GM18951 (cell line): ENCODE results near the gene USE1.

Source experiments
- POLR2A ChIP-seq: IDR thresholded peaks from 4 replicates; pipeline ENCODE4 v1.6.1; 2011; ENCODE audit warnings: mild to moderate bottlenecking; ENCODE audit not compliant: insufficient read length, insufficient read depth; ENCODE audit errors: extremely low read depth
- in situ Hi-C: fragments of 300-500 bp; cut with MboI; formaldehyde crosslinking; loops from one replicate; pipeline ENCODE4 v1.12.0; 2022; ENCODE audit warnings: low sequenced_read_pairs, mixed read lengths, inconsistent platforms; ENCODE audit not compliant: unreplicated experiment

USE1 gene

DNA sequence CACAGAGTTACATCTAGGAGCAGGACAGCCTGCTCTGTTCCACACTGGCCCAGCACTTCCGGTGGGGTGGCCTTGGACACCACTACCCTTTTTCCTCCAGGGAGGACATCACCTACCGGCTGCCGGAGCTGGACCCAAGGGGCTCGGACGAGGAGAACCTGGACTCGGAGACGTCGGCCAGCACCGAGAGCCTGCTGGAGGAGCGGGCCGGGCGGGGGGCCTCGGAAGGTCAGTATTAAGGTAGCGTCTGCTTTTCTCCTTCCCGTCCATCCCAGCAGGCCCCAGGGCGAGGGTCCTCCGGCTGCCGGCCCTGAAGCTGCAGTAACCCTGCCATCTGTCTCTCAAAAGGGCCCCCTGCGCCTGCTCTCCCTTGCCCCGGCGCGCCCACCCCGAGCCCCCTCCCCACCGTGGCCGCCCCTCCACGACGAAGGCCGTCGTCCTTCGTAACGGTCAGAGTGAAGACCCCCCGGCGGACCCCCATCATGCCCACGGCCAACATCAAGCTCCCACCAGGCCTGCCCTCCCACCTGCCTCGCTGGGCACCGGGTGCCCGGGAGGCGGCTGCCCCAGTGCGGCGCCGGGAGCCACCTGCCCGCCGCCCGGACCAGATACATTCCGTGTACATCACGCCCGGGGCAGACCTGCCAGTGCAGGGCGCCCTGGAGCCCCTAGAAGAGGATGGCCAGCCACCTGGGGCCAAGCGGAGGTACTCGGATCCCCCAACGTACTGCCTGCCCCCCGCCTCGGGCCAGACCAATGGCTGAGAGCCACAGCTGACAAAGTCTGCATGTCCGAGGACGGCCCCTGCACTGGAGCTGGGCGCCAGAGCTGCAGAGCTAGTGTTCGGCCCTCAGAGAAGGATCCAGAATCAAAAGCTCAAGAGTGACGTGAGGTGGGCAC is 3.4 kb upstream of the USE1 start:
- in situ Hi-C loops: no loop called here
- TF ChIP-seq POLR2A: no peak

DNA sequence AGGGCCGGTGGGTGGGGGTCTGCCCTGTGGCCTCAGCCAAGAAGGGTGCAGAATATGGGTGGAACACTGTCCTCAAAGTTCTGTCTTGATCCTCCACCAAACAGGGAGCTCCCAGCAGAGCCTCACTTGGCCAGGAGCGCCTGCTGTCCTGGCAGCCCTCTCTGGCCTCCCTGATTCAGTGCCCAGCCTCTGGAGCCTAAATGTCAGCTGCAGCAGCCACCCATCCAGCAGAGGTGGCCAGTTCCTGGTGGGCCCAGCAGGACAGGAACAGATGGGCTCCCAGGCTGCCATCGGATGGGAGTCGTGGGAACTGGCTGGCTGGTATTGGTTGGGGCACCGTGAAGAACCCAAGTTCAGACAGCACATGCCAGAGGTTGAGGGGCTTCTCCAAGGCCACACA is 1.8 kb upstream of the USE1 start:
- in situ Hi-C loops: no loop called here
- no peak for TF ChIP-seq POLR2A

DNA sequence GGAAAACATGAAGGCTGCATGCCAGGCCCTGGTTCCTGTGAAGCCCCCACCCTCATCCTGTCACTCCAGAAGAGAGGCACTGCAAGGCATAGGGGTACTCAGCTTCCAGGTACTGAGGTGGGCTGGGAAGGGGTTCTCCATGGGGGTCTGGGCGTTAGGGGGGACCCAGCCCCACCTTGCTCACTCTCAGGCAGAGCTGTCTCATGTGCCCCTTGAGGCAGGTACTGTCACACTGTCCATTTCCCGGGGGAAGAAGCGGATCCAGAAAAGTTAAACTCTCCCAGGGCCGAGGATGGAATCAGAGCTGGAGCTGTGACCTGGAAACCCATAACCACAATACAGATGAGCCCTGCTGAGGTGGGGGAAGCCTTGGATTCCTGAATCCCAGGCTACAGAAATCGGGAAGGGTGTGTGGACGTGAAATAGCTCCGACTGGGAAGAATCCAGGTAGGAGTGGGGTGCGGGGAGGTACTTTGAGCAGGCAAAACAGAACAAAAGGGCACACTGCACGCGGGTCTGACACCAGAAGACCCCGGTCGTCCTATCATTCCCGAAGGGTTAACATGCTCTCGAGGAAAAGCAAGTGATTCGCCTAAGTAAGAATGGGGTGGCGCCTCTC is 540 bp upstream of the USE1 start:
- in situ Hi-C loops: no loop called here
- no peak for TF ChIP-seq POLR2A

DNA sequence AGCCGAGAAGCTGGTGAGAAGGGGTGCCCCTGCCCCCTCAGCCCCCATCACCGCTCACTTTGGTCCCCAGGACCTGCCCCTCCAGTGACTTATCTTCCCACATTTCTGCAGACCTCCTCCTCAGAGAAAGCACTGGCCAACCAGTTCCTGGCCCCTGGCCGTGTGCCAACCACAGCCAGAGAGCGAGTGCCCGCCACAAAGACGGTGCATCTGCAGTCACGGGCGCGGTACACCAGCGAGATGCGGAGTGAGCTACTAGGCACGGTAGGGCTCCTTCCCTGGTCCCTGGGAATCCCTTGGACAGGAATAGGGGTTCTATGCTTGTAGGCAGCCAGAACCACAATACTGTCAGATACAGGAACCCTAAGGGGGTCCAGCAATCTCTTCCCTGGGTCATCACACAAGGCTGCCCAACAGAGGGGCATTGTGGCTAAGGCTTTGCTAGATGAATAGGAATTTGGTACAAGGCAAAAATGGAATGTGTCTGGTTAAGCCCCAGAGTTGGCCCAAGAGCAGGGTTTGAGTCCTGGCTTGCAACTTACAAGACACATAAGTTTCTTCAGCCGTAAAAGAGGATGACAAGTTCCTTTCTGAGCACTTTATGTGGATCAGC is 1.0 kb downstream of the USE1 start:
- no peak for TF ChIP-seq POLR2A
- in situ Hi-C loops: no loop called here

GRCh38 chr19:17219286-17219685 is 4.1 kb downstream of the USE1 start:
- in situ Hi-C loops: no loop called here
- no peak for TF ChIP-seq POLR2A

GRCh38 chr19:17220207-17220758 is 5.1 kb downstream of the USE1 start:
- in situ Hi-C loops: no loop called here
- no peak for TF ChIP-seq POLR2A

DNA sequence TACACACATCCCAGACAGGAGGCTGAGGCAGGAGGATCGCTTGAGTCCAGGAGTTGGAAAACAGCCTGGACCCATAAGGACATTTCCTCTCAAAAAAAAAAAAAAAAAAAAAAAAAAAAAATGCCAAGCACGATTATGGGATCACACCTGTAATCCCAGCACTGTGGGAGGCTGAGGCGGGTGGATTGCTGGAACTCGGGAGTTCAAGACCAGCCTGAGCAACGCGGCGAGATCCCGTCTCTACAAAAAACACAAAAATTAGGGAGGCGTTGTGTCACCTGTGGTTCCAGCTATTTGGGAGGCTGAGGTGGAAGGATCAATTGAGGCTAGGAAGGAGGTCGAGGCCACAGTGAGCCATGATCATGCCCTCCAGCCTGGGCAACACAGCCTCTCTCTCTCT is 9.9 kb downstream of the USE1 start:
- in situ Hi-C loops: no loop called here
- no peak for TF ChIP-seq POLR2A

- in situ Hi-C loops: no loop called here
- TF ChIP-seq POLR2A: peak; percentile 94
These were observed 11.1 kb downstream of the USE1 start, which contains the start of gene OCEL1 for GRCh38 chr19:17226002-17226933. Gene OCEL1 (plus strand): TSS chr19:17226226. CDS start chr19:17226248, 22 bp downstream.

- in situ Hi-C loops: no loop called here
- no peak for TF ChIP-seq POLR2A
These were observed 12.7 kb downstream of the USE1 start for GRCh38 chr19:17227798-17228367.

DNA sequence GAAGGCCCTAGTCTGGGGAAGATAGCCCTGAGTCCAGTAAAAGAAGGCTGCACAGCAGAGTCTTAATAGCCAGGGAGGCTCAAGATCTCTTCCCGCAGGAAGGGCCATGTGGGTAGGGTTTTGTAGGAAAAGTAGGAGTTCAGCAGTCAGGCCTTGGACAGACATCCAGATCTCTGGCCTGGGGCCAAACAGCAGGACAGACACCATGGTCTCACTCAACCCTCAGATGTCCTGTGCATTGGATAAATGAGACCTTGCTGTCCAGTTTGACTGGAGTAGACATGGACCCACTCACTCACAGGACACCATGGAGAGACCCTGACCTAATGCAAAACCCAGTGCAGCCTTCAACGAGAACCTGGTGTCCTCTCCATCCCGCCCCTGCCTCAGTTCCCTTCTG is 14.7 kb downstream of the USE1 start:
- no peak for TF ChIP-seq POLR2A
- in situ Hi-C loops: no loop called here

- in situ Hi-C loops: no loop called here
- no peak for TF ChIP-seq POLR2A
These were observed 17.1 kb downstream of the USE1 start for GRCh38 chr19:17232258-17232657.

DNA sequence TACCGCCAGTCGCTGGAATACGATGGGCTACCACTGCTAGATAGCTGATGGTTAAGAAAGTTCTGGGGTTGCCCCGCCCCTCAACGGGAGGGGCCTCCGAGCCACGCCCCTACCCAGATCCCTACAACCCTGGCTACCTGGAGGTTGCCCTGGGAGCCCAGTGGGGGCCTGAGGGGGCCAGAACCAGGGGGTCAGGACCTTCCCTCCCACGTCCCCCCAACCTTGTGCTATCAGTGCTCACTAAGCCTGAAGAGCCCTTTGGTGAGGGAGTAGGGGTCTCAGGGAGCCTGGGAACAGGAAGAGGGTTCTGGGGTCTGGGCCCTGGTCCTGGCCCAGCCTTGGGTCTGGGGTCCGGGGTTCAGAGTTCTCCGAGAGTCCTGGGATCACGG is 19.7 kb downstream of the USE1 start:
- peak; percentile 29 for TF ChIP-seq POLR2A
- in situ Hi-C loops: no loop called here
